H1 (cell line): ENCODE data around the gene LTBP1. TPM values are rescaled to one million over a fixed set of nuclear protein-coding genes. Genes with fewer than 3 reads are reported as not detected.

Source experiments
- CTCF ChIA-PET: fragments of 300-600 bp; sonication (Branson Sonifier 250); formaldehyde crosslinking; loops from one replicate; lab custom pipeline; 2021; ENCODE audit not compliant: partially characterized antibody; lab: Charles Lee
- POLR2A ChIA-PET: fragments of 300-600 bp; sonication (Branson Sonifier 250); formaldehyde crosslinking; loops from one replicate; lab custom pipeline; 2021; ENCODE audit warnings: inconsistent platforms; ENCODE audit not compliant: partially characterized antibody; lab: Charles Lee
- DNase-seq, 2 experiments: peaks; one replicate each; pipeline versions ENCODE4 v3.0.0 to v3.0.0-alpha.2; 2010 to 2022; ENCODE audit warnings: low spot score in 2 of 2, low read depth in 1 of 2, mixed read lengths in 1 of 2
- FAIRE-seq: peaks from 2 replicates; lab custom pipeline; 2011; peaks lifted over from hg19 to GRCh38; lab: Jason Lieb, UNC
- H2AFZ ChIP-seq: 2 replicates; pipeline ENCODE4 v1.8.1; 2012; ENCODE audit warnings: low read length, inconsistent platforms
- H2AK5ac ChIP-seq: 2 replicates; pipeline ENCODE4 v1.6.1; 2013; ENCODE audit warnings: low read depth, low read length
- H2BK120ac ChIP-seq: replicated peaks from 2 replicates; pipeline ENCODE3; 2013; ENCODE audit warnings: low read depth, low read length, inconsistent platforms
- H2BK12ac ChIP-seq: 2 replicates; pipeline ENCODE4 v1.6.1; 2013; ENCODE audit warnings: low read depth, low read length
- H2BK15ac ChIP-seq: 2 replicates; pipeline ENCODE4 v1.6.1; 2013; ENCODE audit warnings: low read length
- H2BK20ac ChIP-seq: 2 replicates; pipeline ENCODE4 v1.6.1; 2013; ENCODE audit warnings: low read length
- H2BK5ac ChIP-seq: 2 replicates; pipeline ENCODE4 v1.6.1; 2013; ENCODE audit warnings: low read depth, low read length
- H3K14ac ChIP-seq: 2 replicates; pipeline ENCODE4 v1.6.1; 2013; ENCODE audit warnings: inconsistent platforms; ENCODE audit not compliant: insufficient read length
- H3K18ac ChIP-seq: 2 replicates; pipeline ENCODE4 v1.6.1; 2013; ENCODE audit warnings: low read length; ENCODE audit errors: extremely low read depth
- H3K23ac ChIP-seq: 2 replicates; pipeline ENCODE4 v1.6.1; 2013; ENCODE audit warnings: inconsistent platforms; ENCODE audit not compliant: insufficient read length
- H3K23me2 ChIP-seq: 2 replicates; pipeline ENCODE4 v1.6.1; 2013; ENCODE audit warnings: low read depth, low read length
- H3K27ac ChIP-seq: 2 replicates; pipeline ENCODE4 v1.6.1; 2011; ENCODE audit warnings: low read depth, low read length, inconsistent platforms
- H3K27me3 ChIP-seq, 4 experiments: replicated peaks in 1 of 4; 1 replicate in 1 of 4; 2 replicates in 3 of 4; pipeline versions ENCODE4 v1.6.1 to v1.8.1; 2011 to 2013; ENCODE audit warnings: low read length in 3 of 4, mild to moderate bottlenecking in 3 of 4, inconsistent platforms in 2 of 4, mixed read lengths in 2 of 4, moderate library complexity in 1 of 4; ENCODE audit not compliant: control insufficient read depth in 3 of 4, insufficient read depth in 3 of 4; ENCODE audit errors: extremely low read depth in 1 of 4
- H3K36me3 ChIP-seq, 4 experiments: 2 replicates each; pipeline versions ENCODE4 v1.6.1 to v1.8.1; 2011 to 2013; ENCODE audit warnings: mild to moderate bottlenecking in 4 of 4, low read length in 3 of 4, moderate library complexity in 2 of 4, control low read depth in 1 of 4, inconsistent platforms in 1 of 4; ENCODE audit not compliant: insufficient read depth in 4 of 4, control insufficient read depth in 2 of 4
- H3K4ac ChIP-seq: replicated peaks from 2 replicates; pipeline ENCODE3; 2013; ENCODE audit warnings: low read length, low read depth, mixed read lengths, inconsistent platforms; ENCODE audit not compliant: insufficient read length
- H3K4me1 ChIP-seq, 4 experiments: replicated peaks in 1 of 4; 1 replicate in 1 of 4; 2 replicates in 3 of 4; pipeline versions ENCODE4 v1.6.1 to v1.8.1; 2011 to 2013; ENCODE audit warnings: low read length in 3 of 4, inconsistent platforms in 2 of 4, mixed read lengths in 1 of 4; ENCODE audit not compliant: insufficient read depth in 4 of 4, control insufficient read depth in 3 of 4
- H3K4me2 ChIP-seq, 2 experiments: 2 replicates each; pipeline versions ENCODE4 v1.6.1 to v1.8.1; 2011 to 2013; ENCODE audit warnings: low read depth in 2 of 2, low read length in 2 of 2, control low read depth in 1 of 2, inconsistent platforms in 1 of 2, mild to moderate bottlenecking in 1 of 2; ENCODE audit not compliant: insufficient read depth in 1 of 2
- H3K4me3 ChIP-seq, 4 experiments: fragments of 200-600, 300-600 bp in 1 of 4; sonication (generic), shearing (Covaris generic), sonication (Bioruptor Twin) in 1 of 4; 2 replicates each; pipeline versions ENCODE4 v1.5.1 to v1.8.1; 2011 to 2016; ENCODE audit warnings: low read length in 4 of 4, low read depth in 3 of 4, control low read depth in 2 of 4, inconsistent platforms in 2 of 4, mild to moderate bottlenecking in 2 of 4, mixed read lengths in 1 of 4, moderate library complexity in 1 of 4; ENCODE audit not compliant: insufficient read depth in 2 of 4; ENCODE audit errors: extremely low read depth in 1 of 4
- H3K56ac ChIP-seq: replicated peaks from 2 replicates; pipeline ENCODE3; 2013; ENCODE audit warnings: low read depth, mild to moderate bottlenecking, mixed read lengths, low read length, inconsistent platforms; ENCODE audit not compliant: insufficient read length
- H3K79me1 ChIP-seq: 2 replicates; pipeline ENCODE4 v1.6.1; 2013; ENCODE audit warnings: low read depth, low read length, control low read depth
- H3K79me2 ChIP-seq, 2 experiments: 2 replicates each; pipeline versions ENCODE4 v1.6.1 to v1.8.1; 2012 to 2013; ENCODE audit warnings: low read length in 2 of 2, mild to moderate bottlenecking in 2 of 2, inconsistent platforms in 1 of 2; ENCODE audit not compliant: insufficient read depth in 2 of 2, control insufficient read depth in 1 of 2
- H3K9ac ChIP-seq, 4 experiments: replicated peaks in 1 of 4; 1 replicate in 1 of 4; 2 replicates in 3 of 4; pipeline versions ENCODE4 v1.6.1 to v1.8.1; 2011 to 2013; ENCODE audit warnings: low read depth in 3 of 4, low read length in 3 of 4, control low read depth in 2 of 4, mild to moderate bottlenecking in 2 of 4, moderate library complexity in 2 of 4, inconsistent platforms in 1 of 4; ENCODE audit errors: extremely low read depth in 1 of 4
- H3K9me3 ChIP-seq, 2 experiments: 2 replicates each; pipeline versions ENCODE4 v1.6.1 to v1.8.1; 2012 to 2013; ENCODE audit warnings: mild to moderate bottlenecking in 2 of 2, moderate library complexity in 2 of 2, control low read depth in 1 of 2, inconsistent platforms in 1 of 2, low read depth in 1 of 2, low read length in 1 of 2, mixed read lengths in 1 of 2; ENCODE audit not compliant: insufficient read depth in 2 of 2
- H4K20me1 ChIP-seq, 2 experiments: replicated peaks in 1 of 2; 2 replicates each; pipeline versions ENCODE3 to v1.8.1; 2011 to 2013; ENCODE audit warnings: inconsistent platforms in 2 of 2, low read length in 2 of 2, mild to moderate bottlenecking in 1 of 2; ENCODE audit not compliant: insufficient read depth in 2 of 2, control insufficient read depth in 1 of 2
- H4K5ac ChIP-seq: 2 replicates; pipeline ENCODE4 v1.6.1; 2013; ENCODE audit warnings: low read length, low read depth, mixed read lengths, inconsistent platforms; ENCODE audit not compliant: insufficient read length
- H4K8ac ChIP-seq: 2 replicates; pipeline ENCODE4 v1.8.0; 2013; ENCODE audit warnings: mild to moderate bottlenecking, moderate library complexity, low read length, inconsistent platforms; ENCODE audit not compliant: insufficient read depth; ENCODE audit errors: extremely low read depth
- H4K91ac ChIP-seq: replicated peaks from 2 replicates; pipeline ENCODE3; 2013; ENCODE audit warnings: low read length, mixed read lengths, inconsistent platforms; ENCODE audit not compliant: insufficient read length
- BACH1 ChIP-seq: IDR thresholded peaks from 2 replicates; pipeline ENCODE4 v1.6.1; 2012; ENCODE audit warnings: low read length, improper control_type of control experiment
- CEBPB ChIP-seq: IDR thresholded peaks from 2 replicates; pipeline ENCODE4 v1.6.1; 2012; ENCODE audit warnings: low read depth, low read length
- CHD2 ChIP-seq: IDR thresholded peaks from 2 replicates; pipeline ENCODE4 v1.6.1; 2012; ENCODE audit warnings: low read length, improper control_type of control experiment
- CREB1 ChIP-seq: IDR thresholded peaks from 2 replicates; pipeline ENCODE4 v1.6.1; 2012; ENCODE audit warnings: inconsistent platforms
- CTBP2 ChIP-seq: IDR thresholded peaks from 2 replicates; pipeline ENCODE4 v1.7.0; 2011; ENCODE audit warnings: borderline replicate concordance, mild to moderate bottlenecking, moderate library complexity, mixed read lengths, low read length; ENCODE audit not compliant: insufficient read depth, insufficient read length
- E2F6 ChIP-seq: IDR thresholded peaks from 2 replicates; pipeline ENCODE4 v1.6.1; 2012; ENCODE audit warnings: inconsistent platforms
- GTF2F1 ChIP-seq: IDR thresholded peaks from 2 replicates; pipeline ENCODE4 v1.6.1; 2012; ENCODE audit warnings: low read depth, low read length, improper control_type of control experiment, borderline replicate concordance
- TEAD4 ChIP-seq: IDR thresholded peaks from 2 replicates; pipeline ENCODE4 v1.6.1; 2012; ENCODE audit warnings: low read depth, low read length, inconsistent platforms, mixed read lengths
- WGBS, 2 experiments: shearing (Covaris generic) in 1 of 2; methylation state at CpG; one replicate each; pipeline versions ENCODE4 v1.1.6 to v1.1.7; 2013 to 2015; ENCODE audit warnings: low lambda C conversion rate in 2 of 2, mixed read lengths in 2 of 2, inconsistent platforms in 1 of 2, low coverage in 1 of 2, missing lambda C conversion rate in 1 of 2; ENCODE audit not compliant: insufficient replicate concordance in 2 of 2, insufficient coverage in 1 of 2, insufficient read length in 1 of 2; ENCODE audit errors: extremely low coverage in 1 of 2, missing lambda C conversion rate in 1 of 2; 5-methylcytosine and 5-hydroxymethylcytosine counted together
- polyA plus RNA-seq, 7 experiments: library from polyadenylated mRNA; depleted of rRNA in 3 of 7; stranded (reverse) in 5 of 7; unstranded in 2 of 7; fragments of >200 nt in 5 of 7; fragments of 200-250 nt in 2 of 7; gene quantifications; 1 replicate in 5 of 7; 2 replicates in 1 of 7; 4 replicates in 1 of 7; pipeline versions ENCODE4 v1.2.1 to v1.2.3, GENCODE V29; 2011 to 2013; ENCODE audit warnings: missing spikeins in 2 of 7, mixed read lengths in 2 of 7
- total RNA-seq: library from RNA; stranded (reverse); fragmentation: NEBNext Ultra II Directional; extraction: Animal tissue kit (Norgen Biotek cat#: 25700); gene quantifications from 2 replicates; pipeline ENCODE4 v1.2.1, GENCODE V29; 2021

Gene LTBP1
- total and polyA plus RNA-seq, 2 of the 8 experiments (the other 6 are each of a cell fraction or from before 2014, with no cell fraction given) = 15.4 to 24.7 TPM

- H3K27ac ChIP-seq = no peak overlapping the region
- H2BK12ac ChIP-seq = no peak overlapping the region
- no peak overlapping the region for H2BK120ac ChIP-seq
- H3K23ac ChIP-seq = no peak overlapping the region
- no peaks in the 10 kb centered on the region for H3K79me2 ChIP-seq
- CTCF ChIA-PET = interaction anchor here (3.1 kb wide), 1 partner anchor 10 kb away, joined by 13 read pairs; no protein-coding TSS in a partner anchor
- DNase-seq (no peak), FAIRE-seq (no peak)
- H3K4me2 ChIP-seq = no peak overlapping the region
- no peak overlapping the region for H2AK5ac ChIP-seq
- no peak overlapping the region for H3K4me3 ChIP-seq
- no peak overlapping the region for H3K56ac ChIP-seq
- H3K4me1 ChIP-seq = no peaks in the 10 kb centered on the region
- H3K27me3 ChIP-seq = no peaks in the 10 kb centered on the region; a peak in 1 of 7 replicates
- no peak for TF ChIP-seq CREB1
- TF ChIP-seq BACH1 = no peak
- no peak for TF ChIP-seq CEBPB
- TF ChIP-seq CHD2 = no peak
- no peak for TF ChIP-seq CTBP2
- TF ChIP-seq E2F6 = no peak
- TF ChIP-seq TEAD4 = no peak
- no peak for TF ChIP-seq GTF2F1
- H4K20me1 ChIP-seq = no peaks in the 10 kb centered on the region
- 93% methylated on average over 3 of the region's 3 CpGs; no CpG with 5 or more reads in 1 of the 2 experiments for WGBS, 2 experiments
- no peaks in the 10 kb centered on the region for H3K79me1 ChIP-seq
- H4K8ac ChIP-seq = no peak overlapping the region
- H3K14ac ChIP-seq = no peak overlapping the region
- no peak overlapping the region for H4K91ac ChIP-seq
- H3K4ac ChIP-seq = peak overlapping the region; percentile 84
- H2AFZ ChIP-seq = no peak overlapping the region
- H3K36me3 ChIP-seq = no peaks in the 10 kb centered on the region; a peak in 1 of 8 replicates
- peaks cover 9 to 10% of the 10 kb centered on the region in 2 experiments; a peak in 3 of 4 replicates for H3K9me3 ChIP-seq
- no peak overlapping the region for H3K18ac ChIP-seq
- H3K23me2 ChIP-seq = no peaks in the 10 kb centered on the region
- no peak overlapping the region for H4K5ac ChIP-seq
- H2BK15ac ChIP-seq = no peak overlapping the region
- H2BK5ac ChIP-seq = no peak overlapping the region
- no peak overlapping the region for H2BK20ac ChIP-seq
- H3K9ac ChIP-seq = no peak overlapping the region
- POLR2A ChIA-PET = no interaction called here
Measured at GRCh38 chr2:33411765-33412164, 465.0 kb downstream of the LTBP1 start.
